ENCODE measurements around the gene AJM1. TPM values are rescaled to one million over a fixed set of nuclear protein-coding genes. Genes with fewer than 3 reads are reported as not detected.
"Not testable (repeated sequence)": the region's sequence is repeated elsewhere in the genome, so short reads cannot be mapped to it uniquely, and the experiment has no call there.

The AJM1 gene
- total RNA-seq, 6 experiments from 2014 or later = 1.7 to 2.8 (median 2.6) TPM

DNA sequence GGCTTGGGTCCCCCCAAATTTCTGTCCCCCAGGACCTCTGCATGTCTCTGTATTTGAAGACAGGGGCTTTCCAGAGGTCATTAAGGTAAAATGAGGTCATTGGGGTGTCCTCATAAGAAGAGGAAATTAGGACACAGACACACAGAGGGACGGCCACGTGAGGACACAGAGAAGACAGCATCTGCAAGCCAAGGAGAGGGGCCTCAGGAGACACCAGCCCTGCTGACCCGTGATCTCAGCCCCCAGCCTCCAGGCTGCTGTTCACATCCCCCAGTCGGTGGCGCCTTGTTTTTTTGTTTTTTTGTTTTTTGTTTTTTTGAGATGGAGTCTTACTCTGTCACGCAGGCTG, 47.3 kb upstream of the AJM1 start:
- no peaks in the 10 kb centered on the region for H3K27me3 ChIP-seq
- intact Hi-C loops (cut with DNase I) = no loop called here
- no peaks in the 10 kb centered on the region for H3K36me3 ChIP-seq
- H3K4me3 ChIP-seq = no peak overlapping the region
- no peak overlapping the region for H3K27ac ChIP-seq
- ATAC-seq (no peak), DNase-seq (no peak)
- 20% methylated on average over 1 of the region's 6 CpGs for WGBS (ENCODE audit: insufficient coverage, low coverage, low lambda C conversion rate, missing lambda C conversion rate)
- peaks cover 0 to 30% (median 15%) of the 10 kb centered on the region in 4 donors for H3K4me1 ChIP-seq
- no peak for TF ChIP-seq CTCF (IDR thresholded peaks at IDR 0.05)
- TF ChIP-seq POLR2A (IDR thresholded peaks at IDR 0.05) = no peak
- no peaks in the 10 kb centered on the region for H3K9me3 ChIP-seq

DNA sequence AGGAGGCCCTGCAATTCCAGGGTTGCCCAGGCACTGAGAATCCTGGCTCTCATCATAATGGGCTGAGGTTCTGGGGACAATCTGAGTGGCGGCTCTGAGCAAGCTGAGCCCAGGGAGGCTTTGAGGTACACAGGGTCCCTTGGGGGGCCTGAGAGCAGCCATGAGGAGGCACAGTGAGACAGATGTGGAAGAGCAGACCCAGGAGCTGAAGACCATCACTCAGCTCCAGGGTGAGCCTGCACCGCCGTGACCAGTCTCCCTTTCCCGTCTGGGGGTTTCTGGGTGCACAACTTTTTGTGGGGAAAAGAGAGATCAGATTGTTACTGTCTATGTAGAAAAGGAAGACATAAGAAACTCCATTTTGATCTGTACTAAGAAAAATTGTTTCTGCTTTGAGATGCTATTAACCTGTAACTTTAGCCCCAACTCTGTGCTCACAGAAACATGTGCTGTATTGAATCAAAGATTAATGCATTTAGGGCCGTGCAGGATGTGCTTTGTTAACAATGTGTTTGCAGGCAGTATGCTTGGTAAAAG, 46.0 kb upstream of the AJM1 start, which contains the start of gene CCDC183:
Gene CCDC183, plus strand, starts transcription at position 101 of the 537 bp plus-strand sequence. Its CDS starts 60 bp downstream, at position 161.
- intact Hi-C loops (cut with DNase I) = no loop called here
- Histone ChIP-seq H3K4me3 (no peak within 1 kb of the TSS), H3K36me3 (no peaks in the 10 kb centered on the region), H3K27me3 (no peaks in the 10 kb centered on the region), H3K9me3 (no peaks in the 10 kb centered on the region), H3K27ac (no peak within 1 kb of the TSS), H3K4me1 (peaks cover 0 to 33% (median 17%) of the 10 kb centered on the region in 4 donors)
- ATAC-seq (no peak), DNase-seq (no peak)
- 48% methylated on average over 4 of the region's 5 CpGs for WGBS (ENCODE audit: insufficient coverage, low coverage, low lambda C conversion rate, missing lambda C conversion rate)
- TF ChIP-seq POLR2A (IDR thresholded peaks at IDR 0.05) (no peak), CTCF (IDR thresholded peaks at IDR 0.05) (no peak)

GRCh38 chr9:136796775-136797347, 45.4 kb upstream of the AJM1 start:
- DNase-seq; ATAC-seq; H3K27ac ChIP-seq; H3K9me3 ChIP-seq; H3K27me3 ChIP-seq; H3K4me3 ChIP-seq; H3K36me3 ChIP-seq; intact Hi-C loops (cut with DNase I): not testable (repeated sequence)
- 19% methylated on average over 10 of the region's 10 CpGs for WGBS (ENCODE audit: insufficient coverage, low coverage, low lambda C conversion rate, missing lambda C conversion rate)
- peaks cover 0 to 29% (median 15%) of the 10 kb centered on the region in 4 donors for H3K4me1 ChIP-seq

- Histone ChIP-seq H3K36me3 (no peaks in the 10 kb centered on the region), H3K9me3 (no peaks in the 10 kb centered on the region), H3K27ac (no peak overlapping the region), H3K27me3 (no peaks in the 10 kb centered on the region), H3K4me3 (no peak overlapping the region), H3K4me1 (peaks cover 0 to 25% (median 13%) of the 10 kb centered on the region in 4 donors)
- DNase-seq (no peak), ATAC-seq (no peak)
- TF ChIP-seq CTCF (IDR thresholded peaks at IDR 0.05) = no peak
- intact Hi-C loops (cut with DNase I) = no loop called here
- WGBS (ENCODE audit: insufficient coverage, low coverage, low lambda C conversion rate, missing lambda C conversion rate) = no CpG with 5 or more reads among the region's 6 CpGs
These were observed 43.6 kb upstream of the AJM1 start for GRCh38 chr9:136798708-136799078.

DNA sequence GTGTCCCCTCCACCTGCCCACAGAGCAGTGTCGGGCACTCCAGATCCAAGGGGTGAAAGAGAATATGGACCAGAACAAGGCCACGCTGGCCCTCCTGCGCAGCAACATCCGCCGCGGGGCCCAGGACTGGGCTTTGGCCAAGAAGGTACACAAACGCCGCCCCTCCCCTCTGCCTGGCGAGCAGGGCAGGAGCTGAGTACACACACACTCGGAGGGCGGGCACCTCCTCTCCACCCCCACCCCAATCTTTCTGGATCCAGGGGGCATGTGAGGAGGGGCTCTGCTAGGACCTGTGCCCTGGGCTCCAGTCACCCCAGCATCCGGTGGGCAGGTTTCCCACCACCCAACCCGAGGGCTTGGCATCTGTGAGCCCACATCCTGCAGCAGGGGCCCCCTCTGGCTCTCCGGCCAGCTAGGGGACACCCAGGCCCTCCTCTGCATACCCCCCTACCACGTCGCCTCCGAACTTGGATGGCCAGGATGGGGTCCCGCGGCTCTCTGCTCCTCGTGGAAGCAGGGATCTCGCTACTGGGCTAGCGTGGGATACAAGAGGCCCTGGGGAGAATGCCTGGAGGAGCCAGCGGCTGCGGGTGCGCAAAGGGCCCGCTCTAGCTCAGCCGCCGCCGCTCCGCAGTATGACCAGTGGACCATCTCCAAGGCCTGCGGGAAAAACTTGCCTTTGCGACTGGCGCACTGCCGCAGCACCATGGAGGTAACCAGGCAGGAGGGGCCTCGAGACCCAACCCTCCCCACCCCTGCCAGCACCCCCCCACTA, 43.0 kb upstream of the AJM1 start:
- TF ChIP-seq POLR2A (IDR thresholded peaks at IDR 0.05) = no peak
- TF ChIP-seq CTCF (IDR thresholded peaks at IDR 0.05) = no peak
- DNase-seq (peak; percentile 71 to 77 (median 75)), ATAC-seq (peak; percentile 56 to 62 (median 57))
- H3K9me3 ChIP-seq = no peaks in the 10 kb centered on the region
- peak overlapping the region in 2 of 3 donors; percentile 38 to 39 for H3K4me3 ChIP-seq
- H3K36me3 ChIP-seq = no peaks in the 10 kb centered on the region
- intact Hi-C loops (cut with DNase I) = no loop called here
- H3K27ac ChIP-seq = no peak overlapping the region
- 7% methylated on average over 5 of the region's 35 CpGs for WGBS (ENCODE audit: insufficient coverage, low coverage, low lambda C conversion rate, missing lambda C conversion rate)
- H3K27me3 ChIP-seq = no peaks in the 10 kb centered on the region
- peaks cover 0 to 25% (median 13%) of the 10 kb centered on the region in 4 donors for H3K4me1 ChIP-seq
